ENCODE measurements around the gene PLAGL1.

Gene PLAGL1

GRCh38 chr6:143902827-143903226, 105.2 kb downstream of the PLAGL1 start:
- TF ChIP-seq CTCF (IDR thresholded peaks at IDR 0.05; ENCODE audit: low read depth, low read length): no peak
- DNase-seq (ENCODE audit: extremely low read depth, low read depth): no peak

- no peak for DNase-seq (ENCODE audit: extremely low read depth, low read depth)
- no peak for TF ChIP-seq CTCF (IDR thresholded peaks at IDR 0.05; ENCODE audit: low read depth, low read length)
These were observed 105.9 kb downstream of the PLAGL1 start for GRCh38 chr6:143901885-143902750.

GRCh38 chr6:143900358-143900757, 107.7 kb downstream of the PLAGL1 start:
- TF ChIP-seq CTCF (IDR thresholded peaks at IDR 0.05; ENCODE audit: low read depth, low read length): no peak
- no peak for DNase-seq (ENCODE audit: extremely low read depth, low read depth)

GRCh38 chr6:143896126-143896860, 111.8 kb downstream of the PLAGL1 start:
- no peak for TF ChIP-seq CTCF (IDR thresholded peaks at IDR 0.05; ENCODE audit: low read depth, low read length)
- no peak for DNase-seq (ENCODE audit: extremely low read depth, low read depth)

GRCh38 chr6:143894655-143895054, 113.4 kb downstream of the PLAGL1 start:
- TF ChIP-seq CTCF (IDR thresholded peaks at IDR 0.05; ENCODE audit: low read depth, low read length): no peak
- no peak for DNase-seq (ENCODE audit: extremely low read depth, low read depth)
